ENCODE data around the gene TRPT1. TPM values are rescaled to one million over a fixed set of nuclear protein-coding genes. Genes with fewer than 3 reads are reported as not detected.

TRPT1 gene
- total and polyA plus RNA-seq, 2 of the 4 experiments (the other 2 are of a cell fraction), result 63.2 to 81.9 TPM

- H2BK20ac ChIP-seq (ENCODE audit: low read depth, low read length), result no peak overlapping the region
- TF ChIP-seq MXI1 (IDR thresholded peaks at IDR 0.05; ENCODE audit: borderline replicate concordance, low read depth, low read length) (no peak), RCOR1 (IDR thresholded peaks at IDR 0.05; ENCODE audit: insufficient replicate concordance, low read length) (no peak), RAD21 (IDR thresholded peaks at IDR 0.05; ENCODE audit: low read length) (no peak), CEBPB (IDR thresholded peaks at IDR 0.05; ENCODE audit: low read depth, low read length) (no peak), NFE2L2 (IDR thresholded peaks at IDR 0.05; ENCODE audit: low read depth, low read length) (no peak), BHLHE40 (IDR thresholded peaks at IDR 0.05; ENCODE audit: low read depth, low read length) (no peak), USF2 (IDR thresholded peaks at IDR 0.05; ENCODE audit: low read depth, low read length) (no peak), FOS (IDR thresholded peaks at IDR 0.05; ENCODE audit: low read depth, low read length) (no peak), POLR2A (IDR thresholded peaks at IDR 0.05; ENCODE audit: low read depth, low read length) (no peak), SMC3 (IDR thresholded peaks at IDR 0.05; ENCODE audit: low read depth, low read length) (no peak), RFX5 (IDR thresholded peaks at IDR 0.05; ENCODE audit: low read depth, low read length) (no peak), MAZ (IDR thresholded peaks at IDR 0.05; ENCODE audit: borderline replicate concordance, low read depth, low read length) (no peak)
- TF ChIP-seq, protein P1, sequence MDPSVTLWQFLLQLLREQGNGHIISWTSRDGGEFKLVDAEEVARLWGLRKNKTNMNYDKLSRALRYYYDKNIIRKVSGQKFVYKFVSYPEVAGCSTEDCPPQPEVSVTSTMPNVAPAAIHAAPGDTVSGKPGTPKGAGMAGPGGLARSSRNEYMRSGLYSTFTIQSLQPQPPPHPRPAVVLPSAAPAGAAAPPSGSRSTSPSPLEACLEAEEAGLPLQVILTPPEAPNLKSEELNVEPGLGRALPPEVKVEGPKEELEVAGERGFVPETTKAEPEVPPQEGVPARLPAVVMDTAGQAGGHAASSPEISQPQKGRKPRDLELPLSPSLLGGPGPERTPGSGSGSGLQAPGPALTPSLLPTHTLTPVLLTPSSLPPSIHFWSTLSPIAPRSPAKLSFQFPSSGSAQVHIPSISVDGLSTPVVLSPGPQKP (IDR thresholded peaks at IDR 0.05; ENCODE audit: borderline replicate concordance, low read depth, low read length), result no peak
- TF ChIP-seq, protein P2, sequence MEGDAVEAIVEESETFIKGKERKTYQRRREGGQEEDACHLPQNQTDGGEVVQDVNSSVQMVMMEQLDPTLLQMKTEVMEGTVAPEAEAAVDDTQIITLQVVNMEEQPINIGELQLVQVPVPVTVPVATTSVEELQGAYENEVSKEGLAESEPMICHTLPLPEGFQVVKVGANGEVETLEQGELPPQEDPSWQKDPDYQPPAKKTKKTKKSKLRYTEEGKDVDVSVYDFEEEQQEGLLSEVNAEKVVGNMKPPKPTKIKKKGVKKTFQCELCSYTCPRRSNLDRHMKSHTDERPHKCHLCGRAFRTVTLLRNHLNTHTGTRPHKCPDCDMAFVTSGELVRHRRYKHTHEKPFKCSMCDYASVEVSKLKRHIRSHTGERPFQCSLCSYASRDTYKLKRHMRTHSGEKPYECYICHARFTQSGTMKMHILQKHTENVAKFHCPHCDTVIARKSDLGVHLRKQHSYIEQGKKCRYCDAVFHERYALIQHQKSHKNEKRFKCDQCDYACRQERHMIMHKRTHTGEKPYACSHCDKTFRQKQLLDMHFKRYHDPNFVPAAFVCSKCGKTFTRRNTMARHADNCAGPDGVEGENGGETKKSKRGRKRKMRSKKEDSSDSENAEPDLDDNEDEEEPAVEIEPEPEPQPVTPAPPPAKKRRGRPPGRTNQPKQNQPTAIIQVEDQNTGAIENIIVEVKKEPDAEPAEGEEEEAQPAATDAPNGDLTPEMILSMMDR (conservative IDR thresholded peaks at IDR 0.05; ENCODE audit: low read depth, low read length), result no peak
- POLR2A ChIA-PET (ENCODE audit: unreplicated experiment), result no interaction called here
- no peak overlapping the region for H3K18ac ChIP-seq (ENCODE audit: low read depth, low read length)
- no peaks in the 10 kb centered on the region for H3K9me3 ChIP-seq (ENCODE audit: control insufficient read depth, insufficient read depth, low read length)
- H3K4me3 ChIP-seq (ENCODE audit: insufficient read depth, low read depth, low read length), result peak overlapping the region; percentile 95
- peaks cover 11% of the 10 kb centered on the region for H3K9me1 ChIP-seq (ENCODE audit: insufficient read depth, low read length)
- H4K5ac ChIP-seq (ENCODE audit: low read depth, low read length), result no peak overlapping the region
- peak overlapping the region; percentile 44; the same call in 1 of the 2 replicates for H3K56ac ChIP-seq (ENCODE audit: extremely low read depth, insufficient read depth, low read length)
- H2AFZ ChIP-seq (replicated peaks; ENCODE audit: low read length, poor library complexity), result no peak overlapping the region
- H3K4ac ChIP-seq (ENCODE audit: low read depth, low read length), result peak overlapping the region; percentile 77
- BruUV-seq (replicated peaks), result no TSS peak
- 80% methylated on average over 1 of the region's 6 CpGs; no CpG with 5 or more reads in 1 of the 2 experiments for WGBS, 2 experiments (ENCODE audit: extremely low coverage in 2 of 2, insufficient read length in 1 of 2)
- in situ Hi-C loops (cut with MboI; ENCODE audit: low sequenced_read_pairs), result no loop called here
- dilution Hi-C loops (cut with HindIII; ENCODE audit: low sequenced_read_pairs, unreplicated experiment), result no loop called here
- H3K9ac ChIP-seq (ENCODE audit: low read depth, low read length), result peak overlapping the region; percentile 77
- peak overlapping the region; percentile 76; the same call in 1 of the 2 replicates for H3K23ac ChIP-seq (ENCODE audit: low read depth, low read length)
- peak overlapping the region; percentile 98 for H4K91ac ChIP-seq (ENCODE audit: insufficient read depth, low read depth, low read length)
- H2BK15ac ChIP-seq (ENCODE audit: low read depth, low read length), result 0 out of 3 replicates have a peak overlapping the region, but pooled peaks have one; percentile 25
- intact Hi-C loops (cut with micrococcal nuclease), result no loop called here
- peaks cover 12% of the 10 kb centered on the region for H3K36me3 ChIP-seq (ENCODE audit: control insufficient read depth, insufficient read depth, low read length)
- peak overlapping the region; percentile 100 for H2AK9ac ChIP-seq (replicated peaks; ENCODE audit: low read depth, low read length, poor library complexity)
- peak overlapping the region; percentile 68 for H3K14ac ChIP-seq (replicated peaks; ENCODE audit: low read depth, low read length)
- peaks cover 26% of the 10 kb centered on the region for H4K20me1 ChIP-seq (ENCODE audit: insufficient read depth, low read length)
- peaks cover 14 to 35% of the 10 kb centered on the region in 2 experiments; a peak in 3 of 4 replicates for H3K79me1 ChIP-seq (ENCODE audit: low read depth in 1 of 2, low read length in 2 of 2)
- DNase-seq (no peak), ATAC-seq (ENCODE audit: low read depth) (no peak)
- H2AK5ac ChIP-seq (ENCODE audit: low read depth, low read length), result peak overlapping the region; percentile 100
- H3K4me2 ChIP-seq (ENCODE audit: low read depth, low read length), result peak overlapping the region; percentile 96
- peak overlapping the region; percentile 65 to 79; a peak in 3 of 4 replicates for H4K8ac ChIP-seq (ENCODE audit: low read depth in 2 of 2, low read length in 2 of 2)
- peak overlapping the region; percentile 98 for H3K27ac ChIP-seq (ENCODE audit: insufficient read depth, low read length)
- H2BK5ac ChIP-seq (ENCODE audit: low read depth, low read length, poor library complexity, severe bottlenecking), result peak overlapping the region; percentile 98
- no peaks in the 10 kb centered on the region for H3K27me3 ChIP-seq (ENCODE audit: control insufficient read depth, insufficient read depth, low read length)
- H2BK120ac ChIP-seq (ENCODE audit: low read depth, low read length), result 0 out of 2 replicates have a peak overlapping the region, but pooled peaks have one; percentile 73
- CTCF ChIA-PET, result no interaction called here
- peaks cover 12% of the 10 kb centered on the region for H3K4me1 ChIP-seq (ENCODE audit: control insufficient read depth, insufficient read depth, low read length)
Observed at GRCh38 chr11:64244966-64245365, 19.0 kb upstream of the TRPT1 start.

Data from IMR-90 (cell line).